CD4-positive, alpha-beta T cell (primary cell): Measurements from ENCODE around the gene SCGB1C2. TPM values are rescaled to one million over a fixed set of nuclear protein-coding genes. Genes with fewer than 3 reads are reported as not detected.

Experiments used
- ATAC-seq: fragments of 200-7000 bp; cut with Tn5 transposase; one replicate; pipeline ENCODE4 v1.10.0; 2022; ENCODE audit warnings: mild to moderate bottlenecking; ENCODE audit not compliant: poor library complexity
- CTCF ChIA-PET: fragments of 350-600 bp; sonication (Branson Sonifier 250); formaldehyde crosslinking; loops from one replicate; lab custom pipeline; 2021; ENCODE audit warnings: antibody characterized with exemption, inconsistent platforms; lab: Charles Lee
- POLR2A ChIA-PET: fragments of 350-600 bp; sonication (Branson Sonifier 250); formaldehyde crosslinking; loops from one replicate; lab custom pipeline; 2021; ENCODE audit warnings: antibody characterized with exemption, inconsistent platforms; lab: Charles Lee
- DNase-seq, 14 experiments: peaks; one replicate each; pipeline ENCODE4 v3.0.0-alpha.2; 2013 to 2020; ENCODE audit warnings: mixed read lengths in 2 of 14
- H3K27ac ChIP-seq, 2 donors: one replicate each; pipeline versions ENCODE4 v1.5.1 to v1.7.0; 2013; ENCODE audit warnings: low read length in 2 of 2, low read depth in 1 of 2, mild to moderate bottlenecking in 1 of 2
- H3K27me3 ChIP-seq, 2 experiments: 1 replicate in 1 of 2; 2 replicates in 1 of 2; pipeline versions ENCODE4 v1.6.1 to v1.7.0; 2013; ENCODE audit warnings: low read length in 2 of 2, control low read depth in 1 of 2, mild to moderate bottlenecking in 1 of 2, moderate library complexity in 1 of 2; ENCODE audit not compliant: insufficient read depth in 2 of 2, control insufficient read depth in 1 of 2
- H3K36me3 ChIP-seq: one replicate; pipeline ENCODE4 v1.6.1; 2013; ENCODE audit warnings: low read length, control low read depth; ENCODE audit not compliant: insufficient read depth
- H3K4me1 ChIP-seq: one replicate; pipeline ENCODE4 v1.6.1; 2013; ENCODE audit warnings: low read length, control low read depth; ENCODE audit not compliant: insufficient read depth
- H3K4me3 ChIP-seq: one replicate; pipeline ENCODE4 v1.5.1; 2013; ENCODE audit warnings: mild to moderate bottlenecking, low read length, moderate library complexity
- H3K9me3 ChIP-seq, 2 experiments: 1 replicate in 1 of 2; 2 replicates in 1 of 2; pipeline versions ENCODE4 v1.6.1 to v1.7.0; 2013; ENCODE audit warnings: low read length in 2 of 2, mild to moderate bottlenecking in 2 of 2, control low read depth in 1 of 2, moderate library complexity in 1 of 2; ENCODE audit not compliant: control insufficient read depth in 1 of 2, insufficient read depth in 1 of 2
- H3K27ac Mint-ChIP-seq: one replicate; pipeline ENCODE4 v1.8.0; 2020; ENCODE audit warnings: mixed read lengths
- H3K27me3 Mint-ChIP-seq: one replicate; pipeline ENCODE4 v1.8.0; 2021; ENCODE audit warnings: mixed read lengths
- H3K36me3 Mint-ChIP-seq: one replicate; pipeline ENCODE4 v1.8.0; 2021; ENCODE audit warnings: low read depth, mixed read lengths
- H3K4me1 Mint-ChIP-seq: one replicate; pipeline ENCODE4 v1.8.0; 2021; ENCODE audit warnings: low read depth, mixed read lengths
- H3K4me3 Mint-ChIP-seq: one replicate; pipeline ENCODE4 v1.8.0; 2020; ENCODE audit warnings: mild to moderate bottlenecking, mixed read lengths
- H3K9me3 Mint-ChIP-seq: one replicate; pipeline ENCODE4 v1.8.0; 2020; ENCODE audit warnings: mixed read lengths
- intact Hi-C, 2 experiments: fragments of 100-400 bp; cut with DNase I in 1 of 2; cut with micrococcal nuclease in 1 of 2; formaldehyde crosslinking; loops; one replicate each; pipeline versions ENCODE4 v1.15.1 to v1.9.0; 2023 to 2025; cut with DNase I, micrococcal nuclease
- total RNA-seq, 174 experiments: library from RNA in 2 of 174; stranded (reverse) in 2 of 174; gene quantifications; one replicate each; pipeline ENCODE4 v1.2.3 and lab custom pipeline; 2021 to 2026
- TF ChIP-seq, protein P1 (sequence below): fragments of 200-600 bp; IDR thresholded peaks from one replicate; pipeline ENCODE4 v1.8.0; 2022; ENCODE audit warnings: antibody characterized with exemption, mild to moderate bottlenecking

SCGB1C2 gene
- total RNA-seq, 2 experiments from 2014 or later, result not detected

GRCh38 chr17:180381-181244 is 43.2 kb downstream of the SCGB1C2 start:
- H3K4me3 Mint-ChIP-seq, result no peak overlapping the region
- no peak overlapping the region for H3K27ac Mint-ChIP-seq
- H3K9me3 Mint-ChIP-seq, result no peaks in the 10 kb centered on the region
- H3K27me3 ChIP-seq, result peaks cover 33 to 49% of the 10 kb centered on the region in 2 experiments
- no peaks in the 10 kb centered on the region for H3K36me3 Mint-ChIP-seq
- ATAC-seq, result no peak
- H3K4me1 ChIP-seq, result no peaks in the 10 kb centered on the region
- intact Hi-C loops, result no loop called here
- no peak overlapping the region for H3K27ac ChIP-seq
- peaks cover 0 to 19% of the 10 kb centered on the region in 2 experiments for H3K9me3 ChIP-seq
- H3K4me1 Mint-ChIP-seq, result no peaks in the 10 kb centered on the region
- CTCF ChIA-PET, result no interaction called here
- peaks cover 55% of the 10 kb centered on the region for H3K27me3 Mint-ChIP-seq
- no peak overlapping the region for H3K4me3 ChIP-seq
- POLR2A ChIA-PET, result no interaction called here
- TF ChIP-seq, protein P1, sequence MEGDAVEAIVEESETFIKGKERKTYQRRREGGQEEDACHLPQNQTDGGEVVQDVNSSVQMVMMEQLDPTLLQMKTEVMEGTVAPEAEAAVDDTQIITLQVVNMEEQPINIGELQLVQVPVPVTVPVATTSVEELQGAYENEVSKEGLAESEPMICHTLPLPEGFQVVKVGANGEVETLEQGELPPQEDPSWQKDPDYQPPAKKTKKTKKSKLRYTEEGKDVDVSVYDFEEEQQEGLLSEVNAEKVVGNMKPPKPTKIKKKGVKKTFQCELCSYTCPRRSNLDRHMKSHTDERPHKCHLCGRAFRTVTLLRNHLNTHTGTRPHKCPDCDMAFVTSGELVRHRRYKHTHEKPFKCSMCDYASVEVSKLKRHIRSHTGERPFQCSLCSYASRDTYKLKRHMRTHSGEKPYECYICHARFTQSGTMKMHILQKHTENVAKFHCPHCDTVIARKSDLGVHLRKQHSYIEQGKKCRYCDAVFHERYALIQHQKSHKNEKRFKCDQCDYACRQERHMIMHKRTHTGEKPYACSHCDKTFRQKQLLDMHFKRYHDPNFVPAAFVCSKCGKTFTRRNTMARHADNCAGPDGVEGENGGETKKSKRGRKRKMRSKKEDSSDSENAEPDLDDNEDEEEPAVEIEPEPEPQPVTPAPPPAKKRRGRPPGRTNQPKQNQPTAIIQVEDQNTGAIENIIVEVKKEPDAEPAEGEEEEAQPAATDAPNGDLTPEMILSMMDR, result no peak
- H3K36me3 ChIP-seq, result no peaks in the 10 kb centered on the region
- DNase-seq, result no peak

- ATAC-seq, result no peak
- H3K36me3 Mint-ChIP-seq, result no peaks in the 10 kb centered on the region
- intact Hi-C loops, result no loop called here
- H3K4me1 Mint-ChIP-seq, result no peaks in the 10 kb centered on the region
- Histone ChIP-seq H3K4me3 (no peak within 1 kb of the TSS), H3K9me3 (peaks cover 0 to 19% of the 10 kb centered on the region in 2 experiments), H3K36me3 (no peaks in the 10 kb centered on the region), H3K4me1 (peaks cover 2% of the 10 kb centered on the region), H3K27ac (no peak within 1 kb of the TSS), H3K27me3 (peaks cover 34 to 54% of the 10 kb centered on the region in 2 experiments)
- TF ChIP-seq, protein P1, result no peak
- DNase-seq, result peak in 4 of 14 experiments; percentile 4 to 39 (median 23)
- ChIA-PET POLR2A (no interaction called here), CTCF (no interaction called here)
- H3K27ac Mint-ChIP-seq, result no peak within 1 kb of the TSS
- no peak within 1 kb of the TSS for H3K4me3 Mint-ChIP-seq
- H3K9me3 Mint-ChIP-seq, result no peaks in the 10 kb centered on the region
- peaks cover 64% of the 10 kb centered on the region for H3K27me3 Mint-ChIP-seq
These were observed 44.1 kb downstream of the SCGB1C2 start, which contains the start of gene DOC2B for GRCh38 chr17:181245-182049. DOC2B (minus strand) TSS chr17:181650; CDS start chr17:181479, 171 bp downstream.

GRCh38 chr17:182050-182751 is 44.8 kb downstream of the SCGB1C2 start:
- no peaks in the 10 kb centered on the region for H3K9me3 Mint-ChIP-seq
- ATAC-seq (no peak), DNase-seq (no peak)
- no peaks in the 10 kb centered on the region for H3K36me3 ChIP-seq
- H3K4me1 ChIP-seq, result peaks cover 2% of the 10 kb centered on the region
- H3K4me3 Mint-ChIP-seq, result no peak overlapping the region
- no peaks in the 10 kb centered on the region for H3K36me3 Mint-ChIP-seq
- no peaks in the 10 kb centered on the region for H3K4me1 Mint-ChIP-seq
- POLR2A ChIA-PET, result no interaction called here
- H3K27me3 Mint-ChIP-seq, result peaks cover 69% of the 10 kb centered on the region
- H3K4me3 ChIP-seq, result no peak overlapping the region
- H3K27ac Mint-ChIP-seq, result no peak overlapping the region
- H3K9me3 ChIP-seq, result peaks cover 0 to 19% of the 10 kb centered on the region in 2 experiments
- CTCF ChIA-PET, result no interaction called here
- H3K27me3 ChIP-seq, result peaks cover 34 to 55% of the 10 kb centered on the region in 2 experiments
- TF ChIP-seq, protein P1, result no peak
- H3K27ac ChIP-seq, result no peak overlapping the region
- intact Hi-C loops, result no loop called here
